Spleen (tissue), 11 donors: Measurements from ENCODE around the gene MINK1. TPM values are rescaled to one million over a fixed set of nuclear protein-coding genes. Genes with fewer than 3 reads are reported as not detected.

Experiments used
- DNase-seq: peaks from one replicate; pipeline ENCODE4 v3.0.0-alpha.2; 2020
- H3K27ac ChIP-seq, 8 donors: fragments of 200-600 bp; sonication (generic) in 7 of 8; 1 replicate in 4 of 8; 2 replicates in 4 of 8; pipeline versions ENCODE4 v1.5.0 to v1.8.0; 2016 to 2021; ENCODE audit warnings: inconsistent platforms in 4 of 8, mild to moderate bottlenecking in 4 of 8, moderate library complexity in 1 of 8
- H3K27me3 ChIP-seq, 7 donors: fragments of 200-600 bp; sonication (generic) in 6 of 7; replicated peaks in 1 of 7; 1 replicate in 4 of 7; 2 replicates in 3 of 7; pipeline versions ENCODE4 v1.5.0 to v1.8.0; 2016 to 2021; ENCODE audit warnings: inconsistent platforms in 3 of 7, mild to moderate bottlenecking in 1 of 7
- H3K36me3 ChIP-seq, 6 donors: fragments of 200-600 bp; sonication (generic) in 5 of 6; 1 replicate in 4 of 6; 2 replicates in 2 of 6; pipeline versions ENCODE4 v1.5.0 to v1.8.0; 2016 to 2021; ENCODE audit warnings: inconsistent platforms in 2 of 6
- H3K4me1 ChIP-seq, 6 donors: fragments of 200-600 bp; sonication (generic) in 5 of 6; 1 replicate in 3 of 6; 2 replicates in 3 of 6; pipeline versions ENCODE4 v1.5.0 to v1.8.0; 2016 to 2021; ENCODE audit warnings: inconsistent platforms in 3 of 6
- H3K4me3 ChIP-seq, 8 donors: fragments of 200-600 bp; sonication (generic) in 7 of 8; 1 replicate in 4 of 8; 2 replicates in 4 of 8; pipeline versions ENCODE4 v1.5.0 to v1.8.0; 2016 to 2021; ENCODE audit warnings: inconsistent platforms in 4 of 8, mild to moderate bottlenecking in 4 of 8, moderate library complexity in 2 of 8
- H3K9me3 ChIP-seq, 8 donors: fragments of 200-600 bp; sonication (generic) in 7 of 8; 1 replicate in 4 of 8; 2 replicates in 4 of 8; pipeline versions ENCODE4 v1.5.0 to v1.8.0; 2016 to 2021; ENCODE audit warnings: inconsistent platforms in 4 of 8
- CTCF ChIP-seq, 11 experiments: fragments of 200-600 bp in 7 of 11; fragments of 450-650 bp in 4 of 11; sonication (generic) in 4 of 11; IDR thresholded peaks in 8 of 11; conservative IDR thresholded peaks in 3 of 11; 1 replicate in 7 of 11; 2 replicates in 4 of 11; pipeline versions ENCODE4 v1.4.0 to v1.8.0; 2016 to 2021; ENCODE audit warnings: antibody characterized with exemption in 11 of 11, inconsistent platforms in 4 of 11, mild to moderate bottlenecking in 1 of 11
- POLR2A ChIP-seq, 3 donors: fragments of 450-650 bp; IDR thresholded peaks; one replicate each; pipeline ENCODE4 v1.5.1; 2017; ENCODE audit warnings: antibody characterized with exemption in 3 of 3, mild to moderate bottlenecking in 1 of 3
- POLR2AphosphoS5 ChIP-seq, 3 donors: sonication (generic); formaldehyde crosslinking; IDR thresholded peaks; one replicate each; pipeline ENCODE4 v1.5.1; 2017; ENCODE audit warnings: antibody characterized with exemption in 3 of 3
- WGBS, 5 donors: extraction: QIAGEN DNeasy Blood & Tissue Kit in 3 of 5; methylation state at CpG; one replicate each; pipeline versions ENCODE4 v1.1.5 to v1.1.7; 2013 to 2018; 5-methylcytosine and 5-hydroxymethylcytosine counted together
- intact Hi-C: fragments of 100-400 bp; cut with DNase I; formaldehyde crosslinking; loops from one replicate; pipeline ENCODE4 v1.15.0; 2023; ENCODE audit warnings: low total_unique reads
- polyA plus RNA-seq, 3 donors: library from polyadenylated mRNA; stranded (reverse); fragments of 200-250 nt; gene quantifications; one replicate each; pipeline ENCODE4 v1.2.1, GENCODE V29; 2013
- total RNA-seq, 7 donors: library from RNA; depleted of rRNA in 3 of 7; stranded (reverse); fragments of >200 nt in 3 of 7; fragmentation: NEBNext Ultra II Directional in 4 of 7; extraction: Animal tissue kit (Norgen Biotek cat#: 25700) in 4 of 7; gene quantifications; one replicate each; pipeline versions ENCODE4 v1.1.0 to v1.2.1, GENCODE V29; 2016 to 2021
- donor health status: healthy with polysubstance abuse.
- donor health status: DM: no; HTN: no; CAD: no; lungs with moderate emphysema.
- donor health status: DM: no; HTN: no; CAD: no.
- donor health status: Bipolar disorder and iron deficiency.
- donor health status: healthy.
- donor health status: DM: no; HTN: no; CAD: no.
- donor health status: DM: yes; HTN: yes; CAD: no.

Gene MINK1
- total and polyA plus RNA-seq, 10 donors: 15.9 to 129 (median 80.6) TPM

- whole genome bisulfite sequencing, 5 donors: 82 to 91% (median 91%) methylated on average over 15 of the region's 15 CpGs
These were observed 47.7 kb downstream of the MINK1 start for GRCh38 chr17:4880857-4881256.

GRCh38 chr17:4881761-4882555 is 48.8 kb downstream of the MINK1 start:
- intact Hi-C loops: loop anchor here (10.0 kb wide), 2 partner anchors 177 to 317 kb away; partner anchors contain the start of genes GGT6 and PELP1
- Histone ChIP-seq H3K9me3 (no peaks in the 10 kb centered on the region), H3K27ac (no peak overlapping the region), H3K36me3 (peaks cover 0 to 87% (median 44%) of the 10 kb centered on the region in 6 donors), H3K4me1 (peaks cover 0 to 29% (median 8%) of the 10 kb centered on the region in 6 donors), H3K4me3 (no peak overlapping the region), H3K27me3 (no peaks in the 10 kb centered on the region)
- DNase-seq: peak; percentile 90
- 41 to 56% (median 50%) methylated on average over 9 of the region's 9 CpGs for WGBS, 5 donors
- no peak for TF ChIP-seq POLR2A (IDR thresholded peaks at IDR 0.05)
- TF ChIP-seq CTCF (IDR thresholded peaks at IDR 0.05 in 8 of 11, conservative IDR thresholded peaks at IDR 0.05 in 3 of 11): peak; percentile 66 to 90 (median 79)
- peak in 2 of 3 donors; percentile 36 to 43 for TF ChIP-seq POLR2AphosphoS5 (IDR thresholded peaks at IDR 0.05)

More at GRCh38 chr17:4880857-4881256, 47.7 kb downstream of the MINK1 start:
- no peak for DNase-seq
- no peaks in the 10 kb centered on the region for H3K27me3 ChIP-seq
- H3K27ac ChIP-seq: no peak overlapping the region
- H3K36me3 ChIP-seq: peaks cover 0 to 87% (median 33%) of the 10 kb centered on the region in 6 donors
- no peak for TF ChIP-seq CTCF (IDR thresholded peaks at IDR 0.05 in 8 of 11, conservative IDR thresholded peaks at IDR 0.05 in 3 of 11)
- TF ChIP-seq POLR2AphosphoS5 (IDR thresholded peaks at IDR 0.05): no peak
- TF ChIP-seq POLR2A (IDR thresholded peaks at IDR 0.05): no peak
- intact Hi-C loops: loop anchor here (10.0 kb wide), 2 partner anchors 176 to 316 kb away; partner anchors contain the start of genes GGT6 and PELP1
- H3K4me1 ChIP-seq: peaks cover 0 to 37% (median 8%) of the 10 kb centered on the region in 6 donors
- no peak overlapping the region for H3K4me3 ChIP-seq
- no peaks in the 10 kb centered on the region for H3K9me3 ChIP-seq

- Histone ChIP-seq H3K4me1 (peaks cover 0 to 22% (median 8%) of the 10 kb centered on the region in 6 donors), H3K27me3 (no peaks in the 10 kb centered on the region), H3K27ac (no peak overlapping the region), H3K9me3 (no peaks in the 10 kb centered on the region), H3K36me3 (peaks cover 0 to 90% (median 49%) of the 10 kb centered on the region in 6 donors), H3K4me3 (no peak overlapping the region)
- TF ChIP-seq POLR2A (IDR thresholded peaks at IDR 0.05) (no peak), CTCF (IDR thresholded peaks at IDR 0.05 in 8 of 11, conservative IDR thresholded peaks at IDR 0.05 in 3 of 11) (no peak), POLR2AphosphoS5 (IDR thresholded peaks at IDR 0.05) (no peak)
- WGBS, 5 donors: 84 to 100% (median 97%) methylated on average over 3 to 4 of the region's 4 CpGs
- intact Hi-C loops: loop anchor here (10.0 kb wide), 2 partner anchors 180 to 320 kb away; partner anchors contain the start of genes GGT6 and PELP1
- DNase-seq: no peak
These were observed 51.3 kb downstream of the MINK1 start for GRCh38 chr17:4884489-4884888.

GRCh38 chr17:4886830-4887229 is 53.7 kb downstream of the MINK1 start:
- Histone ChIP-seq H3K27me3 (no peaks in the 10 kb centered on the region), H3K27ac (no peak overlapping the region), H3K9me3 (no peaks in the 10 kb centered on the region), H3K4me1 (peaks cover 0 to 13% (median 5%) of the 10 kb centered on the region in 6 donors), H3K4me3 (no peak overlapping the region), H3K36me3 (peaks cover 8 to 92% (median 68%) of the 10 kb centered on the region in 6 donors)
- DNase-seq: no peak
- 90 to 97% (median 93%) methylated on average over 10 to 12 of the region's 12 CpGs for WGBS, 5 donors
- intact Hi-C loops: loop anchor here (5.0 to 10.0 kb wide), 3 partner anchors 100 to 322 kb away; partner anchors contain the start of genes GGT6, GLTPD2, PELP1 and VMO1
- no peak for TF ChIP-seq POLR2AphosphoS5 (IDR thresholded peaks at IDR 0.05)
- TF ChIP-seq POLR2A (IDR thresholded peaks at IDR 0.05): no peak
- no peak for TF ChIP-seq CTCF (IDR thresholded peaks at IDR 0.05 in 8 of 11, conservative IDR thresholded peaks at IDR 0.05 in 3 of 11)
